Measurements from ENCODE around the gene SPATA6L.

The SPATA6L gene, protein sequence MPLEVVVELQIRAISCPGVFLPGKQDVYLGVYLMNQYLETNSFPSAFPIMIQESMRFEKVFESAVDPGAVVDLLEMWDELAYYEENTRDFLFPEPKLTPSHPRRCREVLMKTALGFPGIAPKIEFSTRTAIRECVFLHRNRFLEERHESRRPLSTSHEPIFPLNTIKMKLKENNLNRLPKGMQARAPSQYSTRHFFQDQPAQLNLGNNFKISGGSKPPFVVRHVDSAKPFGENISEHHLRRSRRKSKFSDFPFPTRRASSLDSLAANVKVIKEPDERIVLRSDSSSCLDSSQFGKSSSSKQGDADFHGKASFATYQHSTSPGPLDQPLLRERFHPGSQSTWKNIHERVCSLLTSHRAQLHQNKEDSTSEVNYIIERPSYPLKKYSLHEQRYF

DNA sequence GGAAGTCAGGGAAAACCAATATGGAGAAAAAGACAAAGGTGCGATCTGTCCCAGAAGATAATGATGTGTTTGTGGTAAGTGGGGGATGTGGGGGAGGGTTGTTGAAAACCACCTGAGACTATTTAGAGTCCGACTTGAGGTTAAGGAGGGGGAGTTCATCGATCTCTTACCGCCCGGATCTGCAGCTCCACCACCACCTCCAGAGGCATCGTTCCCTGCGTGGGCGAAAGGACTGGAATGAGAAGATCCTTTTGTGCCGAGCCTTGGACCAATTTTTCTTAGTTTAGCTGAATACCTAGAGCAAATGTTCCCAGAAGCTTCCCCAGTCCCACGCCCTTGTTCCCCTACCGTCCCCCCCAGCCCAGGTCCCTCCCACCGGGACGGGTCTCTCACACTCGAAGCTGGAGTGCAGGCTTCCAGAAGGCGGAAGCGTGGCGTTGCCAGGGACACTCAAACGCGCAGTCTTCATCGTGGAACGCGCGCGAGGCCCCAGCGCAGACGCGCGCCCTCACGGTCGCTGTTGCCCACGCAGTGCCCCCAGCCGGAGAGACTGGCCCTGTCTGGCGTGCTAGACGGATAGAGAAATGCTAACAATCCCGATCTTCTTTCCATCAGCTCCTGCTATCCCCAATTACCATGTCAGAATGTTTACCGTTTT, at the start of gene SPATA6L:
SPATA6L (minus strand) TSS at position 439 of the 658 bp plus-strand sequence; CDS start at position 209, 230 bp downstream.
- peak; percentile 62 for DNase-seq

DNA sequence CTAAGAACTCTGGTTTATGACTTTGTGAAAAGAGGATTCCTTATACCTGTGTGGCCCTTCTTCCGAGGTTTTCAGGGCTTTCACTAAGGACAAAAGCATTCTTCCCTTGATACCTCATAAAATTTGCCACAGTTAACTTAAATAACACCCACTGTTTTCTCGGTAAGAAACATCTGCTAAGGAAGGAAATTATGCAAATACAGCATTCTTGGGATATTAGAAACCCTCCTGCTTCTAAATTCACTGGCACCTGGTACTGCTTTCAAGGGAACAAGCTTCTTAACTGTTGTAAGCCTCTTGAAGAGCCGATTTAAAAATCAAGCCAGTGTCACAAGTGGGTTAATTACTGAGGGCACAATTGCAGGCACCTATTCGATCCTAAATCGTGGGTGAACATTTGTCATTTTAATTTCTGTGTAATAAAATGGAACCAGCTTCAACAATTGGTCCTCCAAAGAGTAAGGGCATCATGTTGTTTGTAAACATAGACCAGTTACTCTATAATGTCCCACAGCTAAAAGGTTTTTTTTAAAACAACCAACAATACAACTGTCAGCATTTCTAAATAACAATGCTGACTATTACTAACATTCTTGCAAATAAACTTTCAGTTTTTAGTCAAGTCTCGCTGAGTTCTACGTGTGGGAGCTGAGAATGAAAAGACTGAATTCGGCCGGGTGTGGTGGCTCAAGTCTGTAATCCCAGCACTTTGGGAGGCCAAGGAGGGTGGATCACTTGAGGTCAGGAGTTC, 48.2 kb upstream of the SPATA6L start:
- no peak for DNase-seq

DNA sequence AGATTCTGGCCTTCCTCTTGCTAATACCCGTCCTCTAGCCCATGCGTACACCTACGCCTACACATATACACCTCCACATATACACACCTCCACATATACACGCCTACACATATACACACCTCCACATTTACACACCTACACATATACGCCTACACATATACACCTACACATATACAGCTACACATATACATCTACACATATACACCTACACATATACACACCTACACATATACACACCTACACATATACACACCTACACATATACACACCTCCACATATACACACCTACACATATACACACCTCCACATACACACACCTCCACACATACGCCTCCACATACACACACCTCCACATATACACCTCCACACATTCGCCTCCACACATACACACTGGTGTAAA, 47.6 kb upstream of the SPATA6L start:
- no peak for DNase-seq

DNA sequence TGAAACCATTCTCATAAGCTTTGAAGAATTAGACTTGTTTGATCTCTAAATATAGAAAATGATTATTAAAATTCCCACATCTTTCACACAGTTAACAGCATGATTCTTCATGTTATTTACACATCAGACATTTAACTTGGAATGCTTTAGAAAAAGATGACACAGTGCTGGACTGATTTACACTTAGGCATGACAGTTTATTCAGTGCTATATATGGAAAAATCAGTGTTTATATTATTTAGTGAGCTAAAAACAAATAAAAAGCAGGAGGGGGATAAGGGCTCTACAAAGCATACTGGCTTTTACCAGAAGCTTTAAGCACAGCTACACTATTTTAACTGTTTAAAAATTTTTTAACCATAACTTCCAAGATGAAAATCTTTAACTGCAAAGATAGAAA, 43.1 kb upstream of the SPATA6L start:
- no peak for DNase-seq

DNA sequence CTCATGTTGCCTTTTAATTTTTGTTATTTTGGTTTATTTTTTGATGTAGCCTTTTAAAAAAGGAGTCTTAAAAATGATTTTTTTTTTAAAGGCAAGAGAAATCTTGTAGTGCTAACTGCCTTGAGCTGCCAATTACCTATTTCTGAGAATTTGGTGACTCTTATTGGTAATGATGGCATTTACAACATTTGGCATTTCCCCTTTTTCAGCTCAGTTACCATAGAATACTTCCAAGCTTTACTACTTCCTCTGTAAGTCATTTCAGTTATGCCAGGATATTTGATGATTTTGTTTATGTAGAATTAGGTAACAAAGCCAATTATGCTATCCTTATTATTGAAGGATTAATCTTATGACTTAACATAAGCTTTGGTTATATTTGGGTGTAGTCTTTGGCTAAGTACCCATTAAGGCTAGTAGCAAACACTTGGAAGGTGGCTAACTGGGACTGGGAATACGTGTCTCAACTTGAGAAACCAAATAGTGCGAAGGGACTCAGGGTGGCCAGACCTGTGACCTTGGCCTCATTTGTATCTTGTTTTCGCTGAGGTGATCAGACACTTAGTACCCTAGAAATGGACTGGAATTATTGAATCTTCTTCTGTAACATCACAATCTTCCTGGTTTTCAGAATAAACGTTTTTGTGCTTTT, 40.8 kb upstream of the SPATA6L start:
- no peak for DNase-seq

DNA sequence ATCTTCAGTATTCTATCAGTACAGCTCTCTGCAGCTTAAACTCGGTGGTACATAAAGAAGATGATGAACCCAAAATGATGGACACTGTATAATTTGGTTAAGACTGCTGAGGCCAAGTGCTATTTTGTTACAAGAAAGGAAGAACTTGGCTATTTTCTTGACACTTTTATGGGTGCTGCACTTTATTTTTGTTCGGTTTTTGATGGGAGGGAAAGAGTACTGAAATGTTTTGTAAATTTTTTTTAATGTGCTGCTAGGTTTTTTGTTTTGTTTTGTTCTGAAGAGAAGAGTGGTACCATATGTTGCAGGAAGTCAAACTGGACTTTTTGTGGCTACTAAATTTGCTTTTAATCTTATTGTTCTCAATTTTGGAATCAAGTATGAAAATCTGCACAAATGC, 39.7 kb upstream of the SPATA6L start:
- no peak for DNase-seq

DNA sequence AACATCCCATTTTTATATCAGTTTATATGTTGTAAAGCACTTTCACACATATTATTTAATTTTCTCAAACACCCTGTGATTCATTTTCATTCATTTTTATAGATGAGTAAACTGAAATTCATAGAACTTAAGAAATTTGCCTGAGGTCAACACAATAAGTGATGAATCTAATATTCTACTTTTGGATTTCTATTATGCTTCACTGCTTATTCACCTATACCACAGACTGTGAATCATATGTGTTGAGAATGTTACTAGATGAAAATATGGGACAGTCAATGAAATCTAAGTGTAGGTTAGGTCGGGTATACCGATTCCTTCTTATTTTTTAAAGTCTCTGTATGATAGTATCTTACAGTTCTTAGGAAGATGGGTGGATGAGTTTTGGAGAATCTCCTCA, 37.8 kb upstream of the SPATA6L start:
- DNase-seq: no peak

DNA sequence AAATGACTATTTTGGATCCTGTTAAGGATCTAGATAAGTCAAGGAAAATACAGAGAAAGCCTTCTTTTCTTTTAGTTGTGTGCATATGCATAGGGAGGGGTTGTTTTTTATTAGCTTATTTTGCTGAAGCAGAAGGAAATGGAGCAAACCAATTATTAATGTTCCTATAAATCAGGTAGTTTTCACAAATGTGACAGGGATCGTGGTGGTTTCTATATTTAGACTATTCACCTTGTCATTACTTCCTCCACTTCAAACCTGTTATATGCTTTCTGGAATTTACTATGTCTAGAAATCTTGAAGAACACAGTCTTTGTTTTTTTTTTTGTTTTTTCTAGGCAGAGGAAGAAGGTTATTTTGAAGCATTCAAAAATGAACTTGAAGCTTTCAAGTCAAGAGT, 35.2 kb upstream of the SPATA6L start:
- no peak for DNase-seq

DNA sequence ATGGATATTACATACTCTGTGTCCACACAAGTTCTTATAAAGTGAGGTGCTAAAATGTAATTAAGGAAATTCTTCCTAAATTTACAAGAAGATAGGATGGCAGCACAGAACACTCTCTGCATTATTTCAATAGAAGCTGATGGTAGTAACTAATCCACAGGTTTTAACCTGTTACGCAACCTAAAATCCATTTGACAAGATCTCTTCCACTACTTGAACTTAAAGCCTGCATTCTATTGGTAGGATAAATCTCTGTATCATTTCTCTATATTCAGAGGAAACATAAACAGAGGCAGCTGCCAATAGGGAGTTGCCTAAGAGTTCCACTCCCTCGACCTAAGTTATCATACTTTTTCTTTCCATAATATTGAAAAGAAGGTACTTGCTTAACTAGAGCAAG, 34.7 kb upstream of the SPATA6L start:
- DNase-seq: no peak

DNA sequence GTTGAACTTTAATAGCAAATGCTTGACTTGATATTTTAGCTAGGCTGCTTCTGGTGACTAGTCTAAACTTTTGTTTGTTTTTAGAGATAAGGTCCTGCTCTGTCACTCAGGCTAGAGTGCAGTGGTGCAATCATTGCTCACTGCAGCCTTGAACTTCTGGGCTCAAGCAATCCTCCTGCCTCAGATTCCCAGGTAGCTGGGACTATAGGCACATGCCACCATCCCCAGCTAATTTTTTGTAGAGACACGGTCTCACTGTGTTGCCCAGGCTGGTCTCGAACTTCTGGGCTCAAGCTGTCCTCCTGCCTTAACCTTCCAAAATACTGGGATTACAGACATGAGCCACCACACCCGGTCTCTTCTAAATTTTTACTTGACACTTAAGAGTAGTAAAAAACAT, 33.8 kb upstream of the SPATA6L start:
- no peak for DNase-seq

DNA sequence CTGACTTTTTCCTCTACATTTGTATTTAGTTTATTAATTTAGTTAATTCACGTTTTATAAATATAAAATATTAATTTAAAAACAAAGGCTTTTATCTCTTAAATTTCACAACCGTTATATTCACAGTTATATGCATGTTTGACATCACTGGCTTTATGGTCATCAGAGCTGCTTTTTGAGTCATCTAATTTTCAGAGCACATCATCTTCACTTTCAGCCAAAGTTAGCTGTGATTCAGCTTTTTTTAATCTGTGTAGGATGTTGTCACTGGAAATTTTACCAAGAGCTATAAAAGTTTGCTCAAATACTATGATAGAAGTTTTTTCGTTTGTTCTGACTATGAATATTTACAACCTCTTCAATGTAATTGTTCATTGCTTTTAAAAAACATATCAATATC, 25.5 kb upstream of the SPATA6L start:
- no peak for DNase-seq

DNA sequence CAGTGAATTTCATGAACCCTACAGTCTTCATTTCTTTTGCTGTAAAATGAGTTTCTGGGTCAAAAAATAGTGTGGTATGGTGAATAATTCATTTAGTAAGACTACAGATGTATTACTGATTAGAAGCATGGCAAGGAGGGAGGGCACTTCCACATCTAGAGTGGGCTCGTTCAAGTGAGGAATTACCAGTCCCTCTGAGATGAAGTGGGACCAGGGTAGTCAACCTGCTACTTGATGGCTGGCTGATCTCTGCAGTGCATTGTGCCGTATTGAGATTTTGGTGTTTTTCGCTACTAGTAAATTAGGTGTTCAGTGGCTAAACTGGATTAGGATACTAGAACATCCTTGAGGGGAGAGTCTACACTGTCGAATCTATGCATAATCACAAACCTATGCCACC, 23.9 kb upstream of the SPATA6L start:
- DNase-seq: no peak

DNA sequence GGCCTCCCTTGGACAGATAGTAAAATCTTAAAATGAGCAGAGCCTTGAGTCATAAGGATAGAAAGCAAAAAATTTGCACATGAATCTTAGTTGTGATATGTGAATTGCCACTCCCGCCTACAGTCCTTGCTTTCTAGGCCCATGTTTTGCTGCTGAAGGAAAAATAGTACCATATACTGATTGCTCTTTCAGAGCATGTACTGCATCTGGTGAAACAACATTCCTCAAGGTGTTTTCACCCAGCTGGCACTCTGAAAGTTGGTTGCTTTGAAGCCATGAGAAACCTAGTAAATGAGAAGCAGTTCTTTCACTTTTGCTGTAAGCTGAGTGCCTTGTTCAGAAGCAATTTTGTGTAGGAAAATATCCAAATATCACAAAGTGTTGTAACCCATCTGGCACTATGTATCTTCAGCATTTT, 23.4 kb upstream of the SPATA6L start:
- peak; percentile 27 for DNase-seq

DNA sequence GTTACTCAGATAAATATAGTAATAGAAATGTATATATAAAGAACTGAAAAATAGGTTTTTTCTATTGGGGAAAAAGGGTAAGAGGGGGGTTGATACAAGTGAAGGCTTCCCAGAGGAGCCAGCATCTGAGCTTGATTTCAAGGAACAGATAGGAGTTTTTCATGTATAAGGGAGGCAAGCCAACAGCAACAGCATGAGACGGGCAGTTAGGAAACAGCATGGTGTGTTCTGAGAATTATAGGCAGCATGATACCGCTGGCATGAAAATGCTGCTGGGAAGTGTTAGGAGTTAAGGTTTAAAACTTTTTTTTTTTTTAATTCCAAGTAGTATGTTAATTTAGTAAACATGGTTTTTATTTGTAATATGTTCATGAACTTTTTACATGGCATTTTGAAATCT, 22.7 kb upstream of the SPATA6L start:
- no peak for DNase-seq

DNA sequence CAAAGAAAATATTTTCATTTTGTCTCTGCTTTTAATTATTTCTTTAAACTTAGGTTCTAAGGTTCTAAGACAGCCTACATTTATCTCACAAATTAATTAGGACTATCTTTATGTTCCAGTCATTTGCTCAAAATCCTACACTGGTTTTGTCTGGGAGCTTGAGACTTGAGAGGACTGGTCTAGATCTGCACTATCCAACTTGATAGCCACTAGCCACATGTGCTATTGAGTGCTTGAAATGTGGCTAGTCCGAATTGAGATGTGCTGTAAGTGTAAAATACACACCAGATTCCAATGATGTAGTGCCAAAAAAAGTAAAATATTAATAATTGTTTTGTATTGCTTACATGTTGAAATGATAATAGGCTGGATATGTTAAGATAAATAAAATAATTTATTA, 20.3 kb upstream of the SPATA6L start:
- no peak for DNase-seq

DNA sequence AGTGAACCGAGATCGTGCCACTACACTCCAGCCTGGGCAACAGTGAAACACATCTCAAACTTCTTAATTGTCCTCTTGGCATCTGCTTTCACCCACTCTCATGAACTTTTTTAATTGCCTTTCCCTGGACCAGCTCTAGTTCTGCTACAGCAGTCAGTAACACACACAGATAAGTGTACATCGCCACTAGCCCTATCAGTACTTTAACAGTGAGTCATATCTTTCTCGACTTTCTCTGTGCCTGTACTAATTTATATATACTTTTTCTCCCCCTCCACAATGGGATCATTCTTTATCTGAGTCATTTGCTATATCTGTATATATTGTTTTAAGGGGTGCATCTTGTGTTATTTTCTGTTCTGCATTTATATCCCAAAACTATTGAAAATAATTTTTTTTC, 19.8 kb upstream of the SPATA6L start:
- no peak for DNase-seq

DNA sequence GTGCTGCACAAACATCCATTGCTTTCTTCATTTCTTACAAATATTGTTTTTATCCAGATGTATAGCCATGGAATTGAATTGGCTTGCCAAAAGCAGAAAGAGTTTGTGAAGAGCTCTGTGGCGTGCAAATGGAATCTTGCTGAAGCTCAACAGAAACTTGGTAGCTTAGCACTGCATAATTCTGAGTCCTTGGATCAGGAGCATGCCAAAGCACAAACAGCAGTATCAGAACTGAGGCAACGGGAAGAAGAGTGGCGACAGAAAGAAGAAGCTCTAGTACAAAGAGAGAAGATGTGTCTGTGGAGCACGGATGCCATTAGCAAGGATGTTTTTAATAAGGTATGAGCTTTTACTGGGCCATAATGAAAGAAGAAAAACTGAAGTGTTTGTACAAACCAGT, 18.5 kb upstream of the SPATA6L start:
- no peak for DNase-seq

DNA sequence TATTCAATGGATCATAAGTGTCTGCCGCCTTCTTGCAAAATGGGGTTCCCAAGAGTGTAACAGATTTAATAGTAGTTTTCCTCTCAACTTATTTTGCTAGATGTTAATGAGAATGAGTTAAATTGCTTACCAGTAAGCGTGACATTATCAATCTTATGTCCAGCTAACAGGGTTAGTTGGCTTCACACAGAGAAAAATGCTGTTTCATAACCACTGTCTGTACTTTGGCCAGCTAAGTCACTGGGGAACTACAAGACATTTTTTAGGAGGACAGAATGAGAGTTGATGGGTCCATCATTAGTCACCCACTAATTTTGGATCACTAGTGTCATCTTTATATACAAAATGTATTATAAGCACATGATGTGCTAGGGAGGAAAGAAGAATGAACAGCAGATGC, 14.5 kb upstream of the SPATA6L start:
- DNase-seq: no peak

DNA sequence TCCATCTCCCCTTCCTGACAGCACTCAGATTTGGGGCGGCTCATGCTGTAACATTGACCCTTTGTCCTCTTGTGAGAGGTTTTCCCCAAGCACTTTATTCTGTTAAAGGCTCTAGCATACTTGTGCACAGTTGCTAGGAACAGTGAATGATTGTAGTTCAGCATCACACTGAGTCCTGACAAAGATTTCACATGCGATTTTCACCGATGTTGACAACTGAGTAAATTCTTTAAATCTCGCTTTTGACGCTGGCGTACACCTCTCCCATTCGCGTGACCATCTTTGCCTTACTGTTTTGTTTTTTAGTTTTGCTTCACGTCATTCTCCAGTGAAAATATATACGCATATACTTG, 13.9 kb upstream of the SPATA6L start:
- no peak for DNase-seq

DNA sequence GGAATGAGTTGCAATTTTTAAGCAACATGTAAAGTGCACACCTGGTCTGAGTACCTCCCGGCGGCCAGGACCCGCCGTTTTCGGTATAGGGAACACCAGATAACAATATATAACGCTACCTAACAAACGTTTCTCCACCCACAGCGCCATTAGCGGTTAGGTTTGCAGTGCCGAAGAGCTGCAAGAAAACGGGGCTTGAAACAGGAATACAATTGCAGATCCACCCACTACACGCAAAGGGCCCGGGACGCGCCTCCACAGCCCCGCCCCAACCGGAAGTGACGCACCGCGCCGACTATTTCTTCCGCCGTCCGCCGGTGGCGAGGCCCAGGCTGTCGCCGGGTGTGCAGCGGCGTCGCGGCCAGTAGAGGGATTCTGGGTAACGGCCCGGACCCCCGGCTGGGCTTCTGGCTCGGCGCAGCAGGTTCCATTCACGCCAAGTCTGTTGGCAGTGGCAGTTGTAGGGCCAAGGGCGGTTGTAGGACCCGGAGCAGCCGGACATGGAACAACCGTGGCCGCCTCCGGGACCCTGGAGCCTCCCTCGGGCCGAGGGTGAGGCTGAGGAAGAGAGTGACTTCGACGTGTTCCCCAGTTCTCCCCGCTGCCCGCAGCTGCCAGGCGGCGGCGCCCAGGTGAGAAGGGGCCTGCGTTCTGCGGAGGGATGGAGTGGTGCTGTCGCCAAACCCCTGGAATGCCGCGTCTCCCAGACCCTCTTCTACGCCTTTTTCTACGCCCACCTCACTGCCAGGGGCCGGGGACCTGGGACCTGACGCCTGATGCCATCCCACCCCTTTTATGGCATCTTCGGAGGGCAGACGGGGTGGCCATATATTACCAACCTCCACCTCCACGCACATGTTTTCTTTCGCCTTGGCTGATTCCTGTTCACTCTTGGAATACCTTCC, 13.2 kb upstream of the SPATA6L start, which contains the start of gene CDC37L1:
CDC37L1 (plus strand) TSS at position 302 of the 905 bp plus-strand sequence; CDS start at position 501, 199 bp downstream.
- DNase-seq: peak; percentile 99

DNA sequence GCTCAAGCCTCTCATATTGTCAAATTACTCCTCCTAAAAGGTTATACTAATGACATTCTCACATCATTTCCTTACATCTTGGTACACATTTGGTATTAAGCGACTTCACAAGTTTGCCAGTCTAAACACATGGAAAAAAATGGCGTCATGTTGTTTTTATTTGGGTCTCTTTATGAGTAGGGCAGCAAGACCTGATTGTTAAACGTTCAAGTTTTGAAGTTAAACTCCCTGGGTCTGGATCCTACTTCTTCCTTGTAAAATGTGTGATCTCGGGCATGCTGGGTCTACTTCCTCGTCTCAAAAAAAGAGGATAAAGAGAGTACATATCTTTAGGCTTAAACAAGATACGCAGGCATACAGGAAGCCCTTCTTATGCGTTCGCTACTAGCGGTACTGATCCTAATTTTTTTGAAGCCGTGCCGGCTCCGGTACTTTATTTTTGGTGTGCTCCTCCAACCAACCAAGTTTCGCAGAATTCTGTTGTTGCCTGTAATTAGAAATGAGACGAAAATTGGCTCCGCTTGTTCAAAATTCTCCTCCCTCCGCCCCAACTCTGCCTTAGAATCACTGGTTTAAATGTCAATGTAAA, 12.5 kb upstream of the SPATA6L start:
- DNase-seq: peak; percentile 24

DNA sequence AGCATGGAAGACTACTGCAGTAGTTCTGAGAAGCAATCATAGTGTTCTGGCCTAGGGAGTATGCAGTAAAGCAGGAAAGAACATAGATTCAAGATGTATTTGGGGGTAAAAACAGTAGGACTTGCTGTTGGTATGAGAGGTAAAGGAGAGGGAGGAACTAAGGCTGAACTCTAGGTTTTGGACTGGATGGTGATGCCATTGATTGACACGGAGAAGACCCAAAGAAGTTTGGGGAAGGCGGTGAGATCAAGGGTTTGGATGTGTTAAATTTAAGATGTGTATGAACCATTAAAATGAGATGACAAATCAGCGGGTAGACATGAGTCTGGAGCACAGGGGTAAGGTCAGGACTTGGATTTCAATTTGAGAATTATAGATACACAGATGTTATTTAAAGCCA, 11.1 kb upstream of the SPATA6L start:
- DNase-seq: no peak
